Activated CD8-positive, alpha-beta T cell treated with anti-CD3 and anti-CD28 coated beads for 36 hours (primary cell): ENCODE data around the gene B4GALNT3. TPM values are rescaled to one million over a fixed set of nuclear protein-coding genes. Genes with fewer than 3 reads are reported as not detected.
A peak's percentile ranks its signal among the peaks of the same experiment; 100 is the strongest.

Source experiments
- ATAC-seq: fragments of 200-7000 bp; cut with Tn5 transposase; one replicate; pipeline ENCODE4 v1.10.0; 2021; ENCODE audit warnings: mild to moderate bottlenecking, moderate library complexity
- CTCF ChIA-PET: fragments of 350-600 bp; sonication (Branson Sonifier 250); formaldehyde crosslinking; loops from one replicate; lab custom pipeline; 2021; ENCODE audit warnings: antibody characterized with exemption; lab: Charles Lee
- POLR2A ChIA-PET: fragments of 350-600 bp; sonication (Branson Sonifier 250); formaldehyde crosslinking; loops from one replicate; lab custom pipeline; 2021; ENCODE audit warnings: antibody characterized with exemption; lab: Charles Lee
- DNase-seq: peaks from one replicate; pipeline ENCODE4 v3.0.0-alpha.2; 2020
- H3K27ac Mint-ChIP-seq: one replicate; pipeline ENCODE4 v1.8.0; 2021; ENCODE audit warnings: mild to moderate bottlenecking, mixed read lengths
- H3K27me3 Mint-ChIP-seq: one replicate; pipeline ENCODE4 v1.8.0; 2021; ENCODE audit warnings: mixed read lengths
- H3K36me3 Mint-ChIP-seq: one replicate; pipeline ENCODE4 v1.8.0; 2021; ENCODE audit warnings: low read depth, mixed read lengths
- H3K4me1 Mint-ChIP-seq: one replicate; pipeline ENCODE4 v1.8.0; 2021; ENCODE audit warnings: low read depth, mixed read lengths
- H3K4me3 Mint-ChIP-seq: one replicate; pipeline ENCODE4 v1.8.0; 2021; ENCODE audit warnings: mild to moderate bottlenecking, moderate library complexity, mixed read lengths
- H3K9me3 Mint-ChIP-seq: one replicate; pipeline ENCODE4 v1.8.0; 2021; ENCODE audit warnings: mixed read lengths
- CTCF ChIP-seq: fragments of 200-600 bp; IDR thresholded peaks from one replicate; pipeline ENCODE4 v1.8.0; 2022; ENCODE audit warnings: antibody characterized with exemption, mild to moderate bottlenecking
- intact Hi-C: fragments of 100-400 bp; cut with micrococcal nuclease; formaldehyde crosslinking; loops from one replicate; pipeline ENCODE4 v1.10.0; 2022
- total RNA-seq, 2 experiments: library from RNA; stranded (reverse); gene quantifications; one replicate each; pipeline ENCODE4 v1.2.3, GENCODE V29; 2021

Gene B4GALNT3
- total RNA-seq, 2 experiments from 2014 or later = 2.8 to 3.4 TPM

GRCh38 chr12:454833-455232 lies 4.9 kb upstream of the B4GALNT3 start:
- Mint-ChIP-seq H3K4me1 (peaks cover 14% of the 10 kb centered on the region), H3K4me3 (no peak overlapping the region), H3K27me3 (peaks cover 22% of the 10 kb centered on the region), H3K27ac (no peak overlapping the region), H3K9me3 (no peaks in the 10 kb centered on the region), H3K36me3 (no peaks in the 10 kb centered on the region)
- CTCF ChIA-PET = interaction anchor here (0.8 to 10.8 kb wide), 11 partner anchors 8 to 273 kb away, joined by 3 to 154 read pairs (median 8); no protein-coding TSS in a partner anchor
- intact Hi-C loops = loop anchor here (5.0 kb wide), 1 partner anchor 92 kb away; no protein-coding TSS in a partner anchor
- ATAC-seq = no peak
- no peak for TF ChIP-seq CTCF
- DNase-seq = no peak
- POLR2A ChIA-PET = interaction anchor here (1.2 kb wide), 1 partner anchor 66 kb away, joined by 3 read pairs; the partner anchor contains the start of gene KDM5A

DNA sequence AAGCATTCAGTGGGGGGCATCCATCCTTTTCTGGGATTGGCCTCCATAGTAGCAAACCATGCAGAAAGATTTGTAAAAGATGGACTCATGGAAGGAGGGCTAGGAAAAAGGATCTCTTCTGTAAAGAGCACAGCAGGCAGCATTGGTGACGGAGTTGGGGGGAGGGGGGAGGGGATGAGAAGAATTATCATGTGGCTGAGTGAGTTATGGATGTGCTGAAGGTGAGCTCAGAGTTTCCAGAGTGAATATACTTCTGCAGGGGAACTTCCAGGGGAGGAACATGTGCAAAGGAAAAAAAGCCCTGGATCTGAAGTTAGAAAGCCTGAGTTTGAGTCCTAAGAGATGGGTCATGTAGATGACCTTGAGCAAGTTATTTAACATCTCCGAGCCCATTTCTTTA lies 3.9 kb upstream of the B4GALNT3 start:
- ATAC-seq (no peak), DNase-seq (no peak)
- Mint-ChIP-seq H3K27ac (no peak overlapping the region), H3K9me3 (no peaks in the 10 kb centered on the region), H3K27me3 (peaks cover 19% of the 10 kb centered on the region), H3K4me3 (no peak overlapping the region), H3K4me1 (peaks cover 14% of the 10 kb centered on the region), H3K36me3 (no peaks in the 10 kb centered on the region)
- intact Hi-C loops = loop anchor here (5.0 kb wide), 1 partner anchor 91 kb away; no protein-coding TSS in a partner anchor
- POLR2A ChIA-PET = interaction anchor here (0.7 kb wide), 1 partner anchor 13 kb away, joined by 3 read pairs; no protein-coding TSS in a partner anchor
- CTCF ChIA-PET = interaction anchor here (1.2 to 10.8 kb wide), 7 partner anchors 7 to 96 kb away, joined by 3 to 154 read pairs (median 19); no protein-coding TSS in a partner anchor
- TF ChIP-seq CTCF = no peak

GRCh38 chr12:457676-458075 lies 2.1 kb upstream of the B4GALNT3 start:
- no peak overlapping the region for H3K4me3 Mint-ChIP-seq
- no peaks in the 10 kb centered on the region for H3K36me3 Mint-ChIP-seq
- peaks cover 16% of the 10 kb centered on the region for H3K4me1 Mint-ChIP-seq
- no peak overlapping the region for H3K27ac Mint-ChIP-seq
- ChIA-PET POLR2A (interaction anchor here (1.5 kb wide), 1 partner anchor 81 kb away, joined by 3 read pairs; no protein-coding TSS in a partner anchor), CTCF (interaction anchor here (1.1 to 10.8 kb wide), 3 partner anchors 9 to 90 kb away, joined by 4 to 154 read pairs (median 114); no protein-coding TSS in a partner anchor)
- intact Hi-C loops = loop anchor here (5.0 kb wide), 1 partner anchor 90 kb away; no protein-coding TSS in a partner anchor
- ATAC-seq = peak; percentile 31
- no peak for TF ChIP-seq CTCF
- DNase-seq = peak; percentile 36
- H3K9me3 Mint-ChIP-seq = no peaks in the 10 kb centered on the region
- H3K27me3 Mint-ChIP-seq = peaks cover 36% of the 10 kb centered on the region

- no peak for TF ChIP-seq CTCF
- POLR2A ChIA-PET = interaction anchor here (1.5 kb wide), 1 partner anchor 80 kb away, joined by 3 read pairs; no protein-coding TSS in a partner anchor
- Mint-ChIP-seq H3K27ac (no peak overlapping the region), H3K27me3 (peaks cover 38% of the 10 kb centered on the region), H3K36me3 (no peaks in the 10 kb centered on the region), H3K4me3 (peak overlapping the region; percentile 65), H3K9me3 (no peaks in the 10 kb centered on the region), H3K4me1 (peaks cover 16% of the 10 kb centered on the region)
- DNase-seq (no peak), ATAC-seq (no peak)
- CTCF ChIA-PET = interaction anchor here (1.2 kb wide), 1 partner anchor 89 kb away, joined by 5 read pairs; no protein-coding TSS in a partner anchor
- intact Hi-C loops = loop anchor here (5.0 kb wide), 1 partner anchor 88 kb away; no protein-coding TSS in a partner anchor
Measured at GRCh38 chr12:459050-459429, 699 bp upstream of the B4GALNT3 start.
